Measurements from ENCODE around the gene ITPR3.
"Not testable (repeated sequence)": the region's sequence is repeated elsewhere in the genome, so short reads cannot be mapped to it uniquely, and the experiment has no call there.

ITPR3 gene

DNA sequence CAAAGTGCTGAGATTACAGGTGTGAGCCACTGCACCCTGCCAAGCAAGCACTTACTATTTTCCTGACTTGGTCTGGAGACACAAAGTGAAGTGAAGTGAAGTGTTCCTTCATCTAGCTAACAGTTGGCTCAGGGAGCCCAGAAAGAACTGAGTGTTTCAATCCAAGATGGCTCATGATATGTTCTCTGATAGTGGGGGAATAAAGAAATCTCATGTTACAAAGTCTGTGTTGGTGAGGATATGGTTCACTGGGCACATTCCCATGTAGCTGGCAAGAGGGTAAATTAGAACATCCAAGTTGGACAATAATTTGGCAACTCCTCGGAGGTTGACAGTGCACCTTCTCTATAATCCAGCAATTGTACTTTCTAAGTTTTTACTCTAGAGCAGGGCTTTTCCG lies 5.0 kb upstream of the ITPR3 start:
- no peak for FAIRE-seq

DNA sequence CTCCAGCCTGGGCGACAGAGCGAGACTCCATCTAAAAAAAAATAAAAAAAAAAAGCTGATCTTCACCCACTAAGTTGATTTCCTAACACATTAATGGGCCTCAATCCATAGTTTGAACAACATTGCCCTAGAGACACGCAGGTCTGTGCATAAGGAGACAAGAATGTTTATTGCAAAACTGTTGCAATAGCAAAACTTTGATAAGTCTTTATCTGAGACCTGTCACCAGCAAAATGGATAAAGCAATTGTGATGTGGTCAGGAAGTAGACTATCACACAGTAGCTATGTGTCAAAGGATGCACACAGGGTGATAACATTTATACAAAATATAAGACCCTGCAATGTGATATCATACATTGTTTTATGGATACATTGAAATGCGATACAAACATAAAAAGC lies 4.2 kb upstream of the ITPR3 start:
- FAIRE-seq = no peak

DNA sequence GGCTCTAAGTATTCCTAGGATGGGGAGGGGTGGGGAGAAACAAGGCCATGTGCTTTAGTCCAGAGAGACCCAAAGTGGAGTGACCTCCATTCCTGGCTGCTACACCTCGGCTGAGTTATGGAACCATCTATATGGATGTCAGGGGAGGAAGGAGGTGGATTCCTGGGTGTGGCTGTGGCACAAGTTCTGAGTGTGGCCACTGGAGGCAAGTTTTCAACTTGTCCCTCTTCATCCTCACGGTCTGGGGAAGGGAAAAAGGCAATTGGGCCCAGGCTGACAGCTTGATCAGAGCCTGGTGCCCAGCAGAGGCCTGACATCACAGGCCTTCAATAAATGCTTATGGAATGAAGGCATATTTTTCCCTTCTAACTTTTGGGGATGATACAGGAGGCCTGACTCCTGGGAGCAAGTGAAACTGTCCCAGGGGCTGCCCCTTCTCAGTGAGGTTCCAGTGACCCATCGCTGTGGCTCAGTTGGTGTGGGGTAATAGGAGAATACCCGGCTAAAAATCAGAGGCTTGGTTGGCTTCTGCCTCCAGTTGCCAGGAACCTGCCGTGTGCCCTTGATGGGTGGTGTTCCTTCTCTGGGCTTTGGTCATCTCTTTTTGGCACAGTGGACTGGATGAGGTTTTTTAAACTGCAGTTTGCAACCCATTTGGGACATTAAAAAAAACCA lies 1.8 kb upstream of the ITPR3 start:
- FAIRE-seq = no peak

DNA sequence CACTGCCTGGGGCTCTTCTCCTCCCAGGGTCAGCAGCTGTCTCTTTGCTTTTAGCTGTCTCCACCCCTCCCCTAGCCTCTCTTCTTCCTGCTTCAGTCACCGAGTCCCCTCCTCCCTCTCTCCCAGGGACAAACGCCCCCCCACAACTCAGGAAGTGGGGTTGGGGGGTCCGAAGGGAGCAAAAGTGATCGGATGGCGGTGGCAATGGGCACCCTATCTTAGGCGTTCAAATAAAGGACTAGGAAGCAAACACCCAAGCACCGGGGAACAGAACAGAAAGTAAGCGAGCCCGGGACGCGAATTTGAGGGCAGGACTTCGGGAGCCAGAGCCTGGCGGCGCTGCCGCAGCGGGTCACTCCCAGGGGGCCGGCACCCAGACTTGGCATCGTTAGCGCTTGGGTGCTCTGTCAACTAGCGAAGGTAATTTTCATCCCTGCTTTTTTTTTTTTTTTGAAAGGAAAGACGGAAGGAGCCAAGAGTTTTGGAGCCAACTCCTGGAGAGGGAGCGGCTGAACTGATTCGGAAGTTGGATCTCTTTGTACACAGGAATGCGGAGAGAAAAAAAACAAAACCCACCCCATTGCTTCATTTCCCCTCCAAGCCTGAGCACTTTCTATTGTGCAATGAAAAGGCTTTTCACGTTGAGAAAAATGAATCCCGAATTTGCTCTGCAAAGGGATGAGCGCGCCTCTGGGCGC lies 815 bp upstream of the ITPR3 start:
- FAIRE-seq = no peak

DNA sequence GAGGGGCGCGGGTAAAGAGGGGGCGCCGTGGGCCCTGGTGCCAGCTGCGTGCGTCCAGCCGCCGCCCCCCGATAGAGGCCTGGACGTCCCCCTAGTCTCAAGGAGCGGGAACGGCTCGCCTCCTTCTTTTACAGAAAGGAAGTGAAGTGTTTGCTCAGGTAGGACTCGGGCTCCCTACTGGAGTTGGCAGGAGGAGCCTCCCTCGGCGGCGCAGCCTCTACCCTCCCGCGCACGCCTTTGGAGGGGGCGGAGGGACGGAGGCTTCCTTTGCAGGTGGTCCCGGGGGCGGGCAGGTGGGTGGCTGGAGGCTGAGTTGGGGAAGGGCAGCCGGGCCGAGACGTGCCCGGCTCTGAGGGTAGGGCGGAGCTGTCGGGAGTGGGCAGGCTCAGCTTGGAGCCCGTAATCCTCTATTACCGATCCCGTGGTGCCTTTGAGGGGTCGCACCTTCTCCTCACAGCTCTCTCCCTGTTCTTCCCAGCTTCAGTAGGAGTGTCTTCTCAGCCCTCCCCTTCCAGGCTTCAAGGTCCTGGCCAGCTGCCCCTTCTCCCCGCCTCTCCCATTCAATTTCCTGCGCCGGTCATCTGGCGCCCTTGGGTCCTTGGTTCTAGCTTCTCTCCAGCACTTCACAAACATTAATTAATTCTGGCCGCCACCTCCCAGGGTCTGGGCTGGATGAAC lies 728 bp downstream of the ITPR3 start:
- FAIRE-seq = no peak

DNA sequence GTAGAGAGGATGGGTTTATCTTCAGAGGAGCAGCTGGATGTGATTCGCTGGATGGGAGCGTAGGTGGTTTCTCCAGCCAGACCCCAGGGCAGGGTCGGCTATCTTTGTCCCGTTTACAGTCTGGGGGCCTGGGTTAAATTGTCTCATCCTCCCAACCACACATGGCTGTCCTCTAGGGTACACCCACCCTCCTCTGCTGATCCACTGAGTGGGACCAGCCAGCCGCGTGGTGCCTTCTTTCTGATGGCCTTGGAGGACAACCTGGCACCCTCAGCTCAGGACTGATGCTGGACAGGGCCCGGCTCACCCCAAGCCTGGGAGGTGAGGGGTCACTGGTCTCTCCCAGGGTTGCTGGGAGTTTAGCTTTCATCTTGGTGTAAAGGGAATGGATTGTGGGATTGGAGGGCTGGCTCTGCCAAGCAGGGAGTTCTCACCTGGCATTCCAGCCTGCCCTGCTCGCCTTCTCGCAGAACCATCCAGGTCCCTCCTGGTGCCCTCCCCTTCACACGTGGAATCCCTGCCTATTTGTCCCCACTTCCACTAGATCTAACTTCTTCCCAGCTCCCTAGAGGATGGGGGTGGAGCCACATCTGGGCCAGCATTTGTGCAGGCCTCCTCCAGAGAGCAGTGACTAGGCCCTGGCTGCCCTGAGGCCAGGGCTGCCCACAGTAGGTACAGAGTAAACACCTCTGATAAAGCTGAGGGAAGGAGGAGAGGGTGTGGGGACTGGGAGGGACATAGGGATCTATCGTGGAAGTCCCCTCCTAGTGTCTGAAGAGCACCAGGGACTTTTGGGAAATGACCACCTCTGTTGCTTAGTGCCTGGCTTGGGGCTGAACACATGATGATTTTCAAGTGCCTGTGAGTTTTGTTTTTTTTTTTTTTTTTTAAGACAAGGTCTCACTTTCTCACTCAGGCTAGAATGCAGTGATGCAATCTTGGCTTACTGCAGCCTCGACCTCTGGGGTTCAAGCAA lies 1.6 kb downstream of the ITPR3 start:
- FAIRE-seq = no peak

DNA sequence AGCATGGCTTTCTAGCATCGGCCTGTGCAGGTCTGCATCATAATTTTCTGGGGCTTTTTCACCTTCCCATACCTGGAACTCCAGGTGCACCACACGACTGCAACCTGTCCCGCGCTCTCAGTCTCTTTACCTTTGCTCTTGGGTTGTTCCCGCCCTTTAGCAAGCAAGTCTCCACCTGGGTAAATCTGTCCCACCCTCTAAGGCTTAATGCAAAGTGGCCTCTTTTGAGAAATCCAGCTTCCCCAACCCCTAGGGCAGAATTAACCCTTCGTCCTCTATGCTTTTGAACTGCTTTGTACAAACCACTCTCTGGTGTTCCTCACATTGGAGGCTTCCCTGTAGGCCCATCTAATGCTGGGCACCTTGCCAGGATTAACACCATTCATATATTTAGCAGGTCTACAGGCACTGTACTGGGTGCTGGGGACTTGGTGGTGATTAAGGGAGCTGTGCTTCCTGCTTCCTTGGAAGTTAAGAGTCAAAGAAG lies 2.8 kb downstream of the ITPR3 start:
- FAIRE-seq = no peak

DNA sequence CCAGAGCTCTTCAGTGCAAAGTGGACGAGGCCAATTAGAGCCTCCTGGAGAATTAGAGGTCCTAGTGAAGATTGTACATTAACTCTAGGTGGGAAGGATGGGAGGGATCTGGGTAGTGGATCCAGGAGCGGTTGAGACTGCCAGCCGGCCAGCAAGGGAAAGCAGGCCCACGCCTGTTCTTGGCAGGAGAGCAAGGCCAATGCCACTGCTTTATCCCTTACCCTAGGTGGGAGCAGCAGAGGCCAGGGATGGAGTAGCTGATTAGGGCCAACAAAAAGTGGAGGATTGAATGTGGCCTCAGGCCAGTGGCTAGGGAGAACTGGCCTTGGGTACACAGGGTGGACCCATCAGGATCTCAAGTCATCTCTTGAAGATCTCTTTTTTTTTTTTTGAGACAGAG lies 3.7 kb downstream of the ITPR3 start:
- no peak for FAIRE-seq

DNA sequence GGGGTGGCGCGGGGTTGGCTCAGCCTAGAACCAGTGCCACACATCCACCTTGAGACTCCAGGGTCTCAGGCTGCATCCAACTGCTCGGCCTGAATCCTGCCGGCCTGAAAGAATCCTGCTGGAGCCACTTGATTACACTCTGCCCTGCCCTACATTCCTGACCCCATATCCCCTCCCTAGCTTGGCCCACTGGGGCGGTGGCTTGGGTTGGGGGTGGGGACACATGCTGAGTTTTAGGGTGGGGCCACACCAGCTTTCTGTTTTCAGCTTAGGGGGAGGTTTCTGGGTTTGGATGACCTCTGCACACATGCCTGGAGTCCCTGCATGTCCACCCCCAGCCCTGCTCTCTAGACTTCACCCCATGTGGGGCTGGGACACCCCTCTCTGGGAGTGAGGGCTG lies 6.8 kb downstream of the ITPR3 start:
- FAIRE-seq = no peak

DNA sequence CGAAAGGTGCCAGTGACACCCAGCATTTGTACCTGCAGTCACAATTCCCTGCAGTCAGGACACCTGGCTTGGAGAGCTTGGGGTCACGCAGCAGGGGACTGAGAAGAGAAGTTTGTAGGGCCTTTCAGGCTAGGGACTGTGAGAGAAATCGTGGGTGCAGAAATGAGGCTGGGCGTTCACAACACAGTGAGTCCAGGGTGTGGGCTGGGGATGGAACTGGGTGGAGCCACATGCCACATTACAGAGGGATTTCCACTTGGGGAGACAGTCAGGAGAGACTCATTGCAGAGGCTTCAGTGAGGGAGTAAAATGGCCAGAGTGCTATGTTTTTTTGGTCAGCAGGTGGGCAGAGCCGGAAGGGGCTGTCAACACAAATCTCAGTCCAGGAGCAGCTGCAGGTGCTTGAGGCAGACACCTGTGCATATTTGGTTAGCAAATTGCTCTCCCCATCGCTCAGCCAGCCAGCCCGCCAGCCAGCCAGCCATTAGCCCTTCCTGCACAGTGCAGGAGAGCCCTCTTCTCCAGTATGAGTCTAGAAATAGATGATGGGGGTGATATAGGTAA lies 7.4 kb downstream of the ITPR3 start:
- no peak for FAIRE-seq

DNA sequence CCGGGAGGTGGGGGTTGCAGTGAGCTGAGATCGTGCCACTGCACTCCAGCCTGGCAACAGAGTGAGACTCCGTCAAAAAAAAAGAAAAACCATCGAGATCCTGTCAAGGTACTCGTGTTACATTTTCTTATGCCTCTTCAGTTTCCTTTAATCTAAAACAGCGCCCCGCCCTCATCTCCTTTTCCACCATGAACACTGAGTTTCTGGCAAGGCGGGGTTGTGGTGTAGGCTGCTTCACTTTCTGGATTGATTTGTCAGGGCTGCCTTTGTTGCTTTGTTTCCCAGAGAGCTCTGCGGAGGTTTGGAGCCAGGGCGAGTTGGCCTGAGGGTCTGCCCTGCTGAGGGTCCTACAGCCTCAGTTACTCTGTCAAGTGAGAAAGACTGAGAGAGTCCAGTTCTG lies 8.9 kb downstream of the ITPR3 start:
- FAIRE-seq = no peak

DNA sequence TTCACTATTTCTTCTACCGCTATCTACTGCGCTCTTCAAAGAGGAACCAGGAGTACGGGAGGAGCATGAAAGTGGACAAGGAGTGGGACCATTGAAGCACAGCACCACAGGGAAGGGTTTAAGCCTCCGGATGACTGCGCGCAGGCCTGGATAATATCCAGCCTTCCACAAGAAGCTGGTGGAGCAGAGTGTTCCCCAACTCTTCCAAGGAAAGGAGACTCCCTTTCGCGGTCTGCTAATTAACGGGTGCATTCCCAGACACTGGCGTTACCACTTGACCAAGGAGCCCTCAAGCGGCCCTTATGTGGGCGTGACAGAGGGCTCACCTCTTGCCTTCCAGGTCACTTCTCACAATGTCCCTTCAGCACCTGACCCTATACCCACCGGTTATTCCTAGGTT lies 10.4 kb downstream of the ITPR3 start:
- FAIRE-seq = not testable (repeated sequence)

DNA sequence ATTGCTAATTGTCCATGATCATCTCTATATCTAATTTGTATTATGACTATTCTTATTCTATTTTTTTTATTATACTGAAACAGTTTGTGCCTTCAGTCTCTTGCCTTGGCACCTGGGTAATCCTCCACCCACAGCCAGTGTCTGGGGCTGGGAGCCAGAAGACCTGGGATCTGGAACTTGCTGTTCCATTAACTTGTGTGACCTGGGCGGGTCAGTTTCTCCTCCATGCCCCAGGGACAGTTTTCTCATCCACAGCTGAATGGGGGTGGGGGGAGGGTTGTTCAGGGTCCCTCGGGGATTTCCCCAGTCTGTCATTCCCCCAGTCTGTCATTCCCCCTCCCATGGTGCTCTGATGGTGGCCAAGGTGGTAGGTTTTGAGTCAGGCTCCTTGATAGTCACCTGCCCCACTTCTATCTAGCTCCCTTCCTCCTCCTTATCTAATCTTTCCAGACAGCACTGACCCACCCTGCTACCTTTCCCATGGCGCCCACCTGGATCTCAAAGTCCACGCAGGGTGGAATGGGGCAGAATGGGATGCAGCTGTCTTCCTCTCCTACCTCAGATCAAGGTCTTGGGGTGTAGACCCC lies 10.9 kb downstream of the ITPR3 start:
- FAIRE-seq = no peak

DNA sequence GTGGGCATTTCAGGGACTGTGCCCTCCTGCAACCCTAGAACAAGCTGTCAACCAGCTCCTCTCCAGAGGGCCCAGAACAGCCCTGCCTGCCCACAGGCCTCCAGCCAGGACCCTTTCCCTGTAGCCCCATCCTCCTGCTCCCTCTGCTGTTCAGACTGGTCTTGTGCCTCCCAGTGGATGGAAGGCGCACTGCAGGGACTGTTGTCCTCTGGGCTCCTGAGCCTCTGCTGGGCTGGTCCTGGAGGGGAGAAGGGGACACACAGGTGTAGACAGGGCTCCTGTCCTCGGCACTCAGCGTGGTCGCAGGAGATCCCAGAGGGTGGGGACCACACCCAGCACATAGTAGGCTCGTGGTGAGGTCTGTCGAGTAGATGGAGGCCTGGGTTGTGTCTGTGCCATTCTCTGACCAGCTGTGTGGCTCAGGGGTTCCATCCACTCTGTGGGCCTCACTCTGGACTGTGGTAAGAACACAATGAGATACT lies 11.5 kb downstream of the ITPR3 start:
- FAIRE-seq = no peak

DNA sequence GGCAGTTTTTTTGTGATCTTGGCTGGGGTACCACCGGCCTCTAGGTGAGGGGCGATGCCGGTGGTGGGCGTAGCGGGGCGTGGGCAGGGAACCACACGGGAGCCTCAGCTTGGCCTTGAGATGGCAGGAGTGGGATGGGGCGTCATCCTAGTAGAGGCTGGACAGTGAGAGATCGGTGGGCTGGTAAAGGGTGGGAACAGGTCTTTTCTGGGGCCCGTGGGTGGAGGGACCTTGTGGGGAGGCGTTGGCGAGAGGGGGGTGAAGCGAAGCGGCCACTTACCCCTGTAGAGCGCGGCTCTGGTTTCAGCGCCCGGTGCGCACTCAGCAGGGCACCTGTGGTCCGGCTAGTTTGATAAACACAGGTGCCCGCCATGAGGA lies 12.0 kb downstream of the ITPR3 start:
- FAIRE-seq = no peak

DNA sequence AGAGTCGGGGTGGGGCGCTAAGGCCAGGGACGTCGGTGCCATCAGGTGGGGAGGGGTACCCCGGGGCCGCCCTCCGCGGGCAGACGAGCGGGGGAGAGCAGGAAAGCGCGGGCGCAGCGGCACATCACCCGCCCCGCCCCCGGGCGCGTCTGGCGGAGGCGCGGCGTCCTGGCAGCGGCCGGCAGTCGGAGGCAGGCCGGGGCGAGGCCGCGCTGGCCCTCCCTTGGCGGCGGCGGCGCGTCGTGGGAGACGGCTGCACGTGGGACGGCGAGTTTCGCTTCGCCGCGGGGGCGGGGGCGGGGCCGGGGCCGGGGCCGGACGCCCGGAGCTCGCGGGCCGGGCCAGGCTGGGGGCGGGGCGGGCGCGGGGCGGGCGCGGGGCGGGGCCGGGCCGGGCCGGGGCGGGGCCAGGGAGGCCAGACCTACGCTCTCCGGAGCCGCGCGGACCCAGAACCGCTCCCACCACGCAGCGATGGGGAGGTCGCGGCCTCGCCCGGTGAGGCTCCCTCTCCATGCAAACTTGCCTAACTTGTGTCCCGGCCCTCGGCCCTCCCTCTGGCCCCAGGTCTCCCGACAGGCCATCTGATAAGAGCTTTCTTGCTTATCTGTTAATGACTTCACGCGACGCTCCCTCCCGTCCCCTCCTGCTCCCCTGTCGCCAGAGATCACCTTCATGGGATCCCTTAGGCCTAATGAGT lies 12.5 kb downstream of the ITPR3 start:
- FAIRE-seq = no peak

DNA sequence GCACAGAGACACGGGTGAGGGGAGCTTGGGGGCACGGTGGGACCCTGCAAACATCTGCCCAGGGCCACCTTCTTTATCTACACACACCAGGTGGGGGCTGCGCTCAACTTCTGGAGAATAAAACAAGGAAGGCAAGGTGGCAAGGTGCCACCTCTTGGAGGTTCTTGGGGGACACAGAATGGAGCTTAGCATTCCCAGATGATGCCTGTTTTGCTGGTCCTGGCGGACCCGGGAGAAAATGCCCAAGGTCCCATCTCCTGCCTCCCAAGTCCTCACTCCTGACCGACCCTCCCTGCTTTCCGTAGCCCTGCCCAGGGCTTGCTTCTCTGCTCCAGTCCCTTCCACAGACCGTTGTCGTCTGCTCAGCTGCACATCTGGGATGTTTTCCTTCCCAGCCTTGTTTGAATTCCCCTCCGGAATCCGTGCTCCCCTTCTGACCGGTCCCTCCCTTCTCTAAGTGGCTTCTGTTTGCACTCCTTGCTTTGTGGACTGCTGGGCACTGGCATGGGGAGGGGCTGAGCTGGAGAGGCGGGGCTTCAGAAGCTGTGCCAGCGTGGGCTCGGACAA lies 13.1 kb downstream of the ITPR3 start:
- no peak for FAIRE-seq

DNA sequence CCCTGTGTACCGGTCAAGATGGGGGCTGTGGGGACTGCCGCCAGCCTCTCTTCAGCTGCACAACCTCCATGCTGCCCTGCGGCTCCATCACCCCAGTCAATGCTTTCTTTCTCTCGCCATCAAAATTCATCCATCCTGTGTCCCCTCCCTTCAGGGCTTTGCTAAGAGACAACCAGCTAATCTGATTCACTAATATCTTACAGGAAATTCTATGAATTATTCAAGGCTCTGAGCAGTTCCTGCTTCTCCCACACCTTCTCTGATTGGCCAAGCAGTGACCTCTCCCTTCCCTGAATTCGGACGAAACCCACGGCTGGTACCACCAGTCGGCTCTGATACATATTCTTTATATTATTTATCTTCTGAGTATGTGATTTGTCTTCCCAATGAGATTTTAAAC lies 13.8 kb downstream of the ITPR3 start:
- FAIRE-seq = no peak

DNA sequence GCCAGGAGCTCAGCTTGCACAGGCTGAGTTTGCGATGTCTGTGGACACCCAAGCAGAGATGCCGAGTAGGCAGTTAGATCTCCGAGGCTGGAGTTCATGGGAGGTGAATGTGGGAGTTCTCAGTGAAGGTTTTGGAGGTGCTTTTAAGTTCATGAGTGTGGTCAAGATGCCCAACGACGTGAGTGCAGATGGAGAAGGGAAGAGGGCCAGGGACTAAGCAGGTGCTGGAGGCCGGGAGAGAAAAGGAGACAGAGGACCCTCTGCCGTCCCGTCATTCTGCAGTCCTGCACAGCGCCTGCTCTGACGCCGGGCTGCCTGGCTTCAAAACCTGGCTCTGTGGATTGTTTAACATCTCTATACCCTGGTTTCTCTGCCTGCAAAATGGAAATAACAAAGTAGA lies 15.5 kb downstream of the ITPR3 start:
- no peak for FAIRE-seq

DNA sequence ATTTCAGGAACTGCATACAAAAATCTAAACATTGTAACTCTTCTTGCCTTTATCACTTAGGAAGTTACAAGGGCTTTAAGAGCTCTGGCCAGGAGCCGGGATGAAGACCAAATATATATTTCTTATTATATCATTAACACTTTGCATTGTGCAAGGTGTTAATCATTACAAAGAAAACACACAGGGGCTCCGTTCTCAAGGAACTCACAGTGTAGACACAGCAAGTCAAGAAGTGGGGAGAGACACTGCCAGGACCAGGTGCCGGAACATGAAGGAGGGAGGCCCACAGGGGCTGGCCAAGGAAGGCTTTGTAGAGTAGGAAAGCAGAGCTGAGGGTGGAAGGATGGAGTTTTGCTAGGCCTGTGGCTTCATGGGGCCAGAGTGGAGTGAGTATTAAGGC lies 17.4 kb downstream of the ITPR3 start:
- FAIRE-seq = no peak

DNA sequence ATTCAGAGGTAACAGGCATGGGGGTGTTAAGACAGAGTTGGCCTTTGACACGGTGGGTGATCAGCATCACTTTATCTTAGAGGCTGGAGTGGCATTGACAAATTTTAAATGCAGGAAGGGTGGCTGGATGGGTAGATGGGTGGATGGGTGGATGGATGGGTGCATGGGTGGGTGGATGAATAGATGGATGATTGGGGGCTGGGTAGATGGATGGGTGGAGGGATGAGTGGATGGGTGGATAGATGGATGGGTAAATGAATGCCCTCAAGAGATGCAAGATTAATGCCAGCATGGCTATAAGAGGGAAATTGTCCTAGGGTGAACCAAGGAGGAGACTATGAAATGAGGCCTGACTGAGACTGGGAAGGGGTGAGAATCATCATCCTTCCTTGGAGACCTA lies 18.4 kb downstream of the ITPR3 start:
- no peak for FAIRE-seq
